Measurements from ENCODE around the gene TWIST2. TPM values are rescaled to one million over a fixed set of nuclear protein-coding genes. Genes with fewer than 3 reads are reported as not detected.

Gene TWIST2
- polyA plus RNA-seq, 1 donor from 2014 or later, result not detected

DNA sequence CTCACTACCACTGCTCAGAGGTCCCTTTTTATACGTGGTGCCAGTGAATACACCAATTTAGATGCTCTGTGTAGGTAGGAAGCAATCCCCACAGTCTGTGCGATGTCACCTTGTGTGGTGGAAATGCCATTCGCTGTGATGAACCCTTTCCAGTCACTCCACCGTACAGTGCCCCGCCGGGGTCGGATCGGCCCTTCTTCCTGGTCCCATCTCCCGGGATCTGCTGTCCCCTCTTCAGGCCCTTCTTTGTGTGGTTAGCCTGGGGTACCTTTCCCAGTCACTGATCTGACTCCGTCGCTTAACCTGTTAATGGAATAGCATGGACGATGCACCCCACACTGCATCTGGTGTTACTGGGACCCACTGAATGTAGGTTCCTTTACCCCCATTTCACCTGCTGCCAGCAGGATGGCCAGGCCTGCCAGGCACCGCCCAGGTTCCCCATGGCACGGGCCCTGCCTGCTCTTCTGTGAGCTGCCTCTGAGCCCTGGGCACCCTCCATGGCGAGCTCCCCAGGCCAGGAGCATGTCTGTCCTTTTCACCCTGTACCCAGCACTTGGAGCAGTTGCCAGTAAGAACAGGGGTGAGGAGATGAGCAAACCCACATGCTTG, 18.0 kb downstream of the TWIST2 start:
- Histone ChIP-seq H3K9me2 (ENCODE audit: insufficient read depth, low read length) (no peaks in the 10 kb centered on the region), H2AFZ (ENCODE audit: low read depth, low read length) (no peak overlapping the region), H3K9me3 (ENCODE audit: low read length) (no peaks in the 10 kb centered on the region), H3K4me3 (ENCODE audit: low read length) (no peak overlapping the region), H3K9ac (ENCODE audit: low read length) (no peak overlapping the region), H3K27ac (ENCODE audit: low read length) (no peak overlapping the region), H3K4me2 (ENCODE audit: low read length) (no peak overlapping the region), H3K27me3 (ENCODE audit: insufficient read depth, low read depth, low read length) (no peaks in the 10 kb centered on the region), H3K36me3 (ENCODE audit: insufficient read depth, low read length) (no peaks in the 10 kb centered on the region), H4K20me1 (ENCODE audit: insufficient read depth) (no peaks in the 10 kb centered on the region), H3F3A (ENCODE audit: insufficient read depth, low read length, poor library complexity, severe bottlenecking) (no peaks in the 10 kb centered on the region), H3K79me2 (replicated peaks; ENCODE audit: insufficient read depth, low read length) (no peaks in the 10 kb centered on the region)
- no peak for TF ChIP-seq RAD21 (conservative IDR thresholded peaks at IDR 0.05)
- TF ChIP-seq EZH2 (IDR thresholded peaks at IDR 0.05; ENCODE audit: borderline replicate concordance, insufficient read depth, low read length, poor library complexity, severe bottlenecking), result no peak
- no peak for TF ChIP-seq EP300 (conservative IDR thresholded peaks at IDR 0.05; ENCODE audit: poor library complexity, severe bottlenecking)
- no peak for TF ChIP-seq POLR2AphosphoS5 (IDR thresholded peaks at IDR 0.05)
- TF ChIP-seq SMC3 (conservative IDR thresholded peaks at IDR 0.05; ENCODE audit: poor library complexity), result no peak
- no peak for TF ChIP-seq TAF1 (IDR thresholded peaks at IDR 0.05; ENCODE audit: low read depth)
- no peak for TF ChIP-seq MXI1 (conservative IDR thresholded peaks at IDR 0.05; ENCODE audit: poor library complexity, severe bottlenecking)
- TF ChIP-seq, protein P1, sequence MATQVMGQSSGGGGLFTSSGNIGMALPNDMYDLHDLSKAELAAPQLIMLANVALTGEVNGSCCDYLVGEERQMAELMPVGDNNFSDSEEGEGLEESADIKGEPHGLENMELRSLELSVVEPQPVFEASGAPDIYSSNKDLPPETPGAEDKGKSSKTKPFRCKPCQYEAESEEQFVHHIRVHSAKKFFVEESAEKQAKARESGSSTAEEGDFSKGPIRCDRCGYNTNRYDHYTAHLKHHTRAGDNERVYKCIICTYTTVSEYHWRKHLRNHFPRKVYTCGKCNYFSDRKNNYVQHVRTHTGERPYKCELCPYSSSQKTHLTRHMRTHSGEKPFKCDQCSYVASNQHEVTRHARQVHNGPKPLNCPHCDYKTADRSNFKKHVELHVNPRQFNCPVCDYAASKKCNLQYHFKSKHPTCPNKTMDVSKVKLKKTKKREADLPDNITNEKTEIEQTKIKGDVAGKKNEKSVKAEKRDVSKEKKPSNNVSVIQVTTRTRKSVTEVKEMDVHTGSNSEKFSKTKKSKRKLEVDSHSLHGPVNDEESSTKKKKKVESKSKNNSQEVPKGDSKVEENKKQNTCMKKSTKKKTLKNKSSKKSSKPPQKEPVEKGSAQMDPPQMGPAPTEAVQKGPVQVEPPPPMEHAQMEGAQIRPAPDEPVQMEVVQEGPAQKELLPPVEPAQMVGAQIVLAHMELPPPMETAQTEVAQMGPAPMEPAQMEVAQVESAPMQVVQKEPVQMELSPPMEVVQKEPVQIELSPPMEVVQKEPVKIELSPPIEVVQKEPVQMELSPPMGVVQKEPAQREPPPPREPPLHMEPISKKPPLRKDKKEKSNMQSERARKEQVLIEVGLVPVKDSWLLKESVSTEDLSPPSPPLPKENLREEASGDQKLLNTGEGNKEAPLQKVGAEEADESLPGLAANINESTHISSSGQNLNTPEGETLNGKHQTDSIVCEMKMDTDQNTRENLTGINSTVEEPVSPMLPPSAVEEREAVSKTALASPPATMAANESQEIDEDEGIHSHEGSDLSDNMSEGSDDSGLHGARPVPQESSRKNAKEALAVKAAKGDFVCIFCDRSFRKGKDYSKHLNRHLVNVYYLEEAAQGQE (IDR thresholded peaks at IDR 0.05; ENCODE audit: borderline replicate concordance), result no peak
- TF ChIP-seq, protein P2, sequence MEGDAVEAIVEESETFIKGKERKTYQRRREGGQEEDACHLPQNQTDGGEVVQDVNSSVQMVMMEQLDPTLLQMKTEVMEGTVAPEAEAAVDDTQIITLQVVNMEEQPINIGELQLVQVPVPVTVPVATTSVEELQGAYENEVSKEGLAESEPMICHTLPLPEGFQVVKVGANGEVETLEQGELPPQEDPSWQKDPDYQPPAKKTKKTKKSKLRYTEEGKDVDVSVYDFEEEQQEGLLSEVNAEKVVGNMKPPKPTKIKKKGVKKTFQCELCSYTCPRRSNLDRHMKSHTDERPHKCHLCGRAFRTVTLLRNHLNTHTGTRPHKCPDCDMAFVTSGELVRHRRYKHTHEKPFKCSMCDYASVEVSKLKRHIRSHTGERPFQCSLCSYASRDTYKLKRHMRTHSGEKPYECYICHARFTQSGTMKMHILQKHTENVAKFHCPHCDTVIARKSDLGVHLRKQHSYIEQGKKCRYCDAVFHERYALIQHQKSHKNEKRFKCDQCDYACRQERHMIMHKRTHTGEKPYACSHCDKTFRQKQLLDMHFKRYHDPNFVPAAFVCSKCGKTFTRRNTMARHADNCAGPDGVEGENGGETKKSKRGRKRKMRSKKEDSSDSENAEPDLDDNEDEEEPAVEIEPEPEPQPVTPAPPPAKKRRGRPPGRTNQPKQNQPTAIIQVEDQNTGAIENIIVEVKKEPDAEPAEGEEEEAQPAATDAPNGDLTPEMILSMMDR (IDR thresholded peaks at IDR 0.05; ENCODE audit: poor library complexity, severe bottlenecking), result no peak

DNA sequence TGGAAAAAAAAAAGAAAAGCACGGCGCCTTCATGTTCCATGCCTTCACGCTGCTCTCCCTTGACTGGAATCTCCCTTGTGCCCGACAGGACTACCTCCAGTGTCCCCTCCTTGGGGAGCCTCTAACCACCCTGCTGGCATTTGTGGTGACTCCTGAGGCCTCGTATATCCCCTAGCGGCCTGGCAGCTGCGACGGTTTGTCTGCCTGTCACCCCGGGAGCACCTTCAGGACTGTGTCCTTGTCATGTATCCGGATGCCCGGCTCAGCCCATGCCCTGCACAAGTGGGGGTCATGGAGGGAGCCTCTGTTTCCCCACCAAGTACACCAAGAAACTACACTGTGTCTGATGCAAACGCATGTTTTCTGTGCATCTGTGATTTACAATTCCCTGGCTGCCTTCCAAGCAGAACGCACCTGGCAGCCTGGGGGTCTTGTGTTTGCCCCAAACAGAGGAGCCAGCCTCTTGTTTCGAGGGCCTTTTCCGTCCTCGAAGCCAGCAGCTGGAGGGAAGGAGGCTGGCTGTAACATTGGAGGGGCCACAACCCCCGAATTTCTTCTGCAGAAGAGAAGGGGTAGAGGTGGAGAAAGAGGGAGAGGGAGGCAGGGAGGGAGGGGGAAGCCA, 18.9 kb downstream of the TWIST2 start:
- H2AFZ ChIP-seq (ENCODE audit: low read depth, low read length), result no peak overlapping the region
- no peaks in the 10 kb centered on the region for H3K36me3 ChIP-seq (ENCODE audit: insufficient read depth, low read length)
- no peaks in the 10 kb centered on the region for H3K9me2 ChIP-seq (ENCODE audit: insufficient read depth, low read length)
- H3K9ac ChIP-seq (ENCODE audit: low read length), result no peak overlapping the region
- no peaks in the 10 kb centered on the region for H3K79me2 ChIP-seq (replicated peaks; ENCODE audit: insufficient read depth, low read length)
- no peaks in the 10 kb centered on the region for H3K9me3 ChIP-seq (ENCODE audit: low read length)
- no peak overlapping the region for H3K27ac ChIP-seq (ENCODE audit: low read length)
- TF ChIP-seq, protein P1 (IDR thresholded peaks at IDR 0.05; ENCODE audit: borderline replicate concordance), result no peak
- TF ChIP-seq EZH2 (IDR thresholded peaks at IDR 0.05; ENCODE audit: borderline replicate concordance, insufficient read depth, low read length, poor library complexity, severe bottlenecking), result no peak
- TF ChIP-seq TAF1 (IDR thresholded peaks at IDR 0.05; ENCODE audit: low read depth), result no peak
- TF ChIP-seq SMC3 (conservative IDR thresholded peaks at IDR 0.05; ENCODE audit: poor library complexity), result no peak
- no peak for TF ChIP-seq RAD21 (conservative IDR thresholded peaks at IDR 0.05)
- TF ChIP-seq, protein P2 (IDR thresholded peaks at IDR 0.05; ENCODE audit: poor library complexity, severe bottlenecking), result no peak
- TF ChIP-seq EP300 (conservative IDR thresholded peaks at IDR 0.05; ENCODE audit: poor library complexity, severe bottlenecking), result no peak
- no peak for TF ChIP-seq MXI1 (conservative IDR thresholded peaks at IDR 0.05; ENCODE audit: poor library complexity, severe bottlenecking)
- no peak for TF ChIP-seq POLR2AphosphoS5 (IDR thresholded peaks at IDR 0.05)
- H3K27me3 ChIP-seq (ENCODE audit: insufficient read depth, low read depth, low read length), result no peaks in the 10 kb centered on the region
- H3K4me2 ChIP-seq (ENCODE audit: low read length), result no peak overlapping the region
- H3F3A ChIP-seq (ENCODE audit: insufficient read depth, low read length, poor library complexity, severe bottlenecking), result no peaks in the 10 kb centered on the region
- no peaks in the 10 kb centered on the region for H4K20me1 ChIP-seq (ENCODE audit: insufficient read depth)
- no peak overlapping the region for H3K4me3 ChIP-seq (ENCODE audit: low read length)

Data from neural cell (in vitro differentiated cells).